Activated T-cell treated with anti-CD3 and anti-CD28 coated beads for 48 hours (primary cell): ENCODE measurements around the gene UBAP2.

Experiments used
- DNase-seq: peaks from one replicate; pipeline ENCODE4 v3.0.0-alpha.2; 2020; ENCODE audit warnings: low read depth

Gene UBAP2

GRCh38 chr9:33878691-33879366, 169.9 kb downstream of the UBAP2 start:
- no peak for DNase-seq

GRCh38 chr9:33877727-33878489, 170.8 kb downstream of the UBAP2 start:
- no peak for DNase-seq
